BE2C (cell line): ENCODE results near the gene UNC5B.
"Not testable (repeated sequence)": the region's sequence is repeated elsewhere in the genome, so short reads cannot be mapped to it uniquely, and the experiment has no call there.

Experiments
- DNase-seq: peaks from one replicate; pipeline ENCODE4 v3.0.0-alpha.2; 2020
- H3K27me3 ChIP-seq: fragments of 250-450 bp; sonication (Bioruptor Pico); 2 replicates; pipeline ENCODE4 v1.5.1; 2020; ENCODE audit warnings: mild to moderate bottlenecking
- H3K36me3 ChIP-seq: fragments of 250-450 bp; sonication (Bioruptor Pico); 2 replicates; pipeline ENCODE4 v1.5.1; 2020; ENCODE audit warnings: mild to moderate bottlenecking
- H3K4me1 ChIP-seq: fragments of 250-450 bp; sonication (Bioruptor Pico); 2 replicates; pipeline ENCODE4 v1.5.1; 2020
- H3K4me3 ChIP-seq: 2 replicates; pipeline ENCODE4 v1.5.1; 2011; ENCODE audit warnings: low read depth, low read length
- H3K9me3 ChIP-seq: fragments of 250-450 bp; sonication (Bioruptor Pico); 2 replicates; pipeline ENCODE4 v1.5.1; 2020
- TF ChIP-seq, protein P1 (sequence below): IDR thresholded peaks from 2 replicates; pipeline ENCODE4 v1.5.1; 2012; ENCODE audit warnings: mild to moderate bottlenecking, low read depth, low read length

Gene UNC5B

DNA sequence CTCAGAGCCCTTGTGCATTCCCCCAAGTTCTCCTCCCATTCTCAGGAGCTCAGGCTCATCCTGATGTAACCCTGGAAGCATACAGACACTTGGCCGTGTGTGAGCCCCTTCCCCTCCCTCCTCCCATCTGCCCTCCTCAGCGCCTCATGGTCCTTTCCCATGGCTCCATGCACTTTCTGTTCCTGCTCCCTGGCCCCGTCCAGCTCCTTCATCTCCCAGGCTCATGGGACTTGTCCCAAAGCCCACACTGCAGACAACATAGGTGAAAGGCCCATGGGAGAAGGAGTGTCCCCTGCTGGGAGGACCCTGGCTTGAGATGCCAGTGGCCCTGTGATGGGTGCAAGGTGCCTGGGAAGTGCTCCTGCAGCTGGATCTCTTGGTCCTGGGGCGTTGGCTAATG, 82.5 kb downstream of the UNC5B start:
- H3K27me3 ChIP-seq: no peaks in the 10 kb centered on the region
- TF ChIP-seq, protein P1, sequence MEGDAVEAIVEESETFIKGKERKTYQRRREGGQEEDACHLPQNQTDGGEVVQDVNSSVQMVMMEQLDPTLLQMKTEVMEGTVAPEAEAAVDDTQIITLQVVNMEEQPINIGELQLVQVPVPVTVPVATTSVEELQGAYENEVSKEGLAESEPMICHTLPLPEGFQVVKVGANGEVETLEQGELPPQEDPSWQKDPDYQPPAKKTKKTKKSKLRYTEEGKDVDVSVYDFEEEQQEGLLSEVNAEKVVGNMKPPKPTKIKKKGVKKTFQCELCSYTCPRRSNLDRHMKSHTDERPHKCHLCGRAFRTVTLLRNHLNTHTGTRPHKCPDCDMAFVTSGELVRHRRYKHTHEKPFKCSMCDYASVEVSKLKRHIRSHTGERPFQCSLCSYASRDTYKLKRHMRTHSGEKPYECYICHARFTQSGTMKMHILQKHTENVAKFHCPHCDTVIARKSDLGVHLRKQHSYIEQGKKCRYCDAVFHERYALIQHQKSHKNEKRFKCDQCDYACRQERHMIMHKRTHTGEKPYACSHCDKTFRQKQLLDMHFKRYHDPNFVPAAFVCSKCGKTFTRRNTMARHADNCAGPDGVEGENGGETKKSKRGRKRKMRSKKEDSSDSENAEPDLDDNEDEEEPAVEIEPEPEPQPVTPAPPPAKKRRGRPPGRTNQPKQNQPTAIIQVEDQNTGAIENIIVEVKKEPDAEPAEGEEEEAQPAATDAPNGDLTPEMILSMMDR: no peak
- no peak overlapping the region for H3K4me3 ChIP-seq
- no peak for DNase-seq
- no peaks in the 10 kb centered on the region for H3K9me3 ChIP-seq
- H3K36me3 ChIP-seq: peaks cover 97% of the 10 kb centered on the region
- H3K4me1 ChIP-seq: peaks cover 4% of the 10 kb centered on the region; the same call in 1 of the 2 replicates

DNA sequence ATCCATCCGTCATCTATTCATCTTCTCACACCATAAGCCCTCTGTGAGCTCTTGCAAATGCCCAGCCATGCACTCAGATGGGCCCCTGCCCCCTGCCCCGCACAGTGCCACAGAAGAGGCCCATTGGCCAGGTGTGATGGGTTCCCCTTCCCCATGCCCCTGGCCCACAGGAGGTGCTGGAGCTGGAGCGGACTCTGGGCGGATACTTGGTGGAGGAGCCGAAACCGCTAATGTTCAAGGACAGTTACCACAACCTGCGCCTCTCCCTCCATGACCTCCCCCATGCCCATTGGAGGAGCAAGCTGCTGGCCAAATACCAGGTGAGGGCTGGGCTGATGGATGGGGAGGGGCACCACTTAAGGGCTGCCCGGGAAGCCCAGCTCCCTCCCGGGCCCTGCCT, 83.3 kb downstream of the UNC5B start:
- Histone ChIP-seq H3K27me3 (no peaks in the 10 kb centered on the region), H3K4me1 (no peaks in the 10 kb centered on the region), H3K36me3 (peaks cover 97% of the 10 kb centered on the region), H3K4me3 (no peak overlapping the region), H3K9me3 (no peaks in the 10 kb centered on the region)
- DNase-seq: no peak
- TF ChIP-seq, protein P1: no peak

GRCh38 chr10:71296086-71296485, 83.7 kb downstream of the UNC5B start:
- H3K36me3 ChIP-seq: peaks cover 97% of the 10 kb centered on the region
- H3K27me3 ChIP-seq: no peaks in the 10 kb centered on the region
- TF ChIP-seq, protein P1: no peak
- H3K4me1 ChIP-seq: no peaks in the 10 kb centered on the region
- no peak overlapping the region for H3K4me3 ChIP-seq
- DNase-seq: no peak
- H3K9me3 ChIP-seq: no peaks in the 10 kb centered on the region

GRCh38 chr10:71296811-71297210, 84.4 kb downstream of the UNC5B start:
- H3K9me3 ChIP-seq, H3K4me1 ChIP-seq, H3K27me3 ChIP-seq, H3K4me3 ChIP-seq, DNase-seq: not testable (repeated sequence)
- H3K36me3 ChIP-seq: peaks cover 96% of the 10 kb centered on the region

DNA sequence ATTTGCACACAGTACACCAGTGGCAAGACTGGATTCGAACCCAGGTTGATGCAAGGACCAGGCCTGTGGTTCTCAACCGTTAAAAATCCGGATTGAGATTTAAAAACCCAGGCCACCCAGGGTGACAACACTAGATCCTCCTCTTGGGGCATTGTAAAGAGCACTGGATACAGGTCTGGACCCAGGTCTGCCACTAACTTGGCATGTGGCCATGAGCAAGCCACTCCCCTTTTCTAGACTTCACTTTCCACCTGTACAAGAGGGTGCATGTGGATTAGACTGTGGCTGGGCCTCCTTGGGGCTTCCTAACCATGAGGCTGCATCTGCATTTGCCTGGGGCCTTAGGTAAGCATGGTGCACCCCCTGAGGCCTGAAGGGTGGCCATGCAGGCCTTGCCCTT, 85.0 kb downstream of the UNC5B start:
- TF ChIP-seq, protein P1: no peak
- no peaks in the 10 kb centered on the region for H3K9me3 ChIP-seq
- H3K36me3 ChIP-seq: peaks cover 92% of the 10 kb centered on the region
- no peak for DNase-seq
- no peaks in the 10 kb centered on the region for H3K27me3 ChIP-seq
- H3K4me1 ChIP-seq: no peaks in the 10 kb centered on the region
- H3K4me3 ChIP-seq: no peak overlapping the region

- Histone ChIP-seq H3K36me3 (peaks cover 90% of the 10 kb centered on the region), H3K9me3 (no peaks in the 10 kb centered on the region), H3K4me3 (no peak overlapping the region), H3K4me1 (no peaks in the 10 kb centered on the region), H3K27me3 (no peaks in the 10 kb centered on the region)
- TF ChIP-seq, protein P1: no peak
- DNase-seq: no peak
These were observed 86.9 kb downstream of the UNC5B start for GRCh38 chr10:71299071-71299785.
